ENCODE data around the gene ATPAF1. TPM values are rescaled to one million over a fixed set of nuclear protein-coding genes. Genes with fewer than 3 reads are reported as not detected.
"Not testable (repeated sequence)": the region's sequence is repeated elsewhere in the genome, so short reads cannot be mapped to it uniquely, and the experiment has no call there.

Gene ATPAF1
- total RNA-seq, 3 donors from 2014 or later: 42.3 to 68.8 (median 44.8) TPM

DNA sequence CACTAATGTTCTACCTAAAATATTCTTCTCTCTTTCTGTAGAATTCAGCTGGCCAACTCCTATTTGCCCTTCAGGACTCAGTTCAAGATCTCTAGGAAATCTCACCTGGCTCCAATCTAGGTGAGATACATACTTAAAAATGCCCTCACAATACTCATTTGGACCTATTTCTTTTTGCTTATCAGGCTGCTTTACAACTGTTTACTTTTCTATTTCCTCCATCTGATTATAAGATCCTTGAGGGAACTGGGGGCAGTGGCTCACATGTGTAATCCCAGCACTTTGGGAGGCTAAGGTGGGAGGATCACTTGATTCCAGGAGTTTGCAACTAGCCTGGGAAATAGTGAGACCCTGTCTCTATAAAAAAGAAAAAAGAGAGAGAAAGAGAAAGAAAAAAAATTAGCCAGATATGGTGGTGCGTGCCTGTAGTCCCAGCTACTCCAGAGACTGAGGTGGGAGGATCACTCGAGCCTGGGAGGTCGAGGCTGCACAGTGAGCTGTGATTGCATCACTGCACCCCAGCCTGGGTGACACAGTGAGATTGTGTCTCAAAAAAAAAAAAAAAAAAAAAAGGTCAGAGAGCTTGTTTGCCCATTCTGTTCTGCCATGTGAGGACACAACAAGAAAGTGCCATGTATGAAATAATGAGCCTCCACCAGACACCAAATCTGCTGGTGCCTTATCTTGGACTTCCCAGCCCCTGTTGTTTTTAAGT is 35.9 kb upstream of the ATPAF1 start:
- Histone ChIP-seq H3K9me3 (no peaks in the 10 kb centered on the region), H3K4me1 (peaks cover 0 to 6% of the 10 kb centered on the region in 2 donors), H3K4me3 (no peak overlapping the region), H3K36me3 (no peaks in the 10 kb centered on the region), H3K27me3 (no peaks in the 10 kb centered on the region), H3K27ac (no peak overlapping the region)
- DNase-seq (ENCODE audit: low spot score in 2 of 2): no peak
- intact Hi-C loops (cut with DNase I; ENCODE audit: low total_unique reads): no loop called here
- TF ChIP-seq POLR2A (IDR thresholded peaks at IDR 0.05) (no peak), POLR2AphosphoS5 (IDR thresholded peaks at IDR 0.05) (no peak)
- TF ChIP-seq, protein P1, sequence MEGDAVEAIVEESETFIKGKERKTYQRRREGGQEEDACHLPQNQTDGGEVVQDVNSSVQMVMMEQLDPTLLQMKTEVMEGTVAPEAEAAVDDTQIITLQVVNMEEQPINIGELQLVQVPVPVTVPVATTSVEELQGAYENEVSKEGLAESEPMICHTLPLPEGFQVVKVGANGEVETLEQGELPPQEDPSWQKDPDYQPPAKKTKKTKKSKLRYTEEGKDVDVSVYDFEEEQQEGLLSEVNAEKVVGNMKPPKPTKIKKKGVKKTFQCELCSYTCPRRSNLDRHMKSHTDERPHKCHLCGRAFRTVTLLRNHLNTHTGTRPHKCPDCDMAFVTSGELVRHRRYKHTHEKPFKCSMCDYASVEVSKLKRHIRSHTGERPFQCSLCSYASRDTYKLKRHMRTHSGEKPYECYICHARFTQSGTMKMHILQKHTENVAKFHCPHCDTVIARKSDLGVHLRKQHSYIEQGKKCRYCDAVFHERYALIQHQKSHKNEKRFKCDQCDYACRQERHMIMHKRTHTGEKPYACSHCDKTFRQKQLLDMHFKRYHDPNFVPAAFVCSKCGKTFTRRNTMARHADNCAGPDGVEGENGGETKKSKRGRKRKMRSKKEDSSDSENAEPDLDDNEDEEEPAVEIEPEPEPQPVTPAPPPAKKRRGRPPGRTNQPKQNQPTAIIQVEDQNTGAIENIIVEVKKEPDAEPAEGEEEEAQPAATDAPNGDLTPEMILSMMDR (IDR thresholded peaks at IDR 0.05): no peak

DNA sequence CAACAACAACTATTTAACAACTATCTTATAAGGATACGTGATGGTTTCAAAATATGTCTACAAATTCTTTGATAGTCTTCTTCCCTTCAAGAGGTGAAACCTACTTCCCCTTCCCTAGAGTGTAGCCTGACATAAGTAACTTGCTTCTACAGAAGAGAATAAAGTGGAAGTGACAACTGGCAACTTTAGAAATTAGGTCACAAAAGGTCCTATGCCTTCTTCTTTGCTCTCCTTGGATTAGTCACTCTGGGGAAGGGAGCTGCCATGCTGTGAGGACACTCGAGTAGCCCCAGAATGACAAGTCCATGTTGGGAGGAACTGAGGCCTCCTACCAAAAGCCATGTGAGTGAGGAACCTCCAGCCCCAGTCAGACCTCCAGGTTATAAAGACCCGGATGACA is 31.5 kb upstream of the ATPAF1 start:
- no peaks in the 10 kb centered on the region for H3K36me3 ChIP-seq
- no peaks in the 10 kb centered on the region for H3K27me3 ChIP-seq
- H3K9me3 ChIP-seq: no peaks in the 10 kb centered on the region
- DNase-seq (ENCODE audit: low spot score in 2 of 2): no peak
- intact Hi-C loops (cut with DNase I; ENCODE audit: low total_unique reads): no loop called here
- no peak overlapping the region for H3K4me3 ChIP-seq
- H3K4me1 ChIP-seq: peaks cover 0 to 6% of the 10 kb centered on the region in 2 donors
- no peak for TF ChIP-seq POLR2AphosphoS5 (IDR thresholded peaks at IDR 0.05)
- TF ChIP-seq, protein P1 (IDR thresholded peaks at IDR 0.05): no peak
- no peak overlapping the region for H3K27ac ChIP-seq

DNA sequence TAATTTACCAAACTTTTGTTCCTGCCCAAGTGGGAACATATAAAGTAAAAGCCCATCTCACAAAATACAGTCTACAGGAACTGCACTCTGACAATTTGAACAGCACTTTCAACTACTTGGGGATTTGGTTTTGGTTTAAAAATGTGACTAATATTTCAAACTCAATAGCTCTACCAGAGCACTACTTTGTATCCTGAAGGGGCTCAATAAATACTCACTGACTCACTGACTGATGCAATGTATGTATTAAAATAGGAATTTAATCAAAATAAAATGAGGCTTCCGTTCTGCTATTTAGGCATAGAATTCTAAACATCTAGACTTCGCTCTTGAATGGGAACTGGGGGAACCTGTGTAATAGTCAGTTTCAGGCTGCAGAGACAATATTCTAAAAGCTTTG is 28.9 kb upstream of the ATPAF1 start:
- H3K4me1 ChIP-seq: no peaks in the 10 kb centered on the region
- intact Hi-C loops (cut with DNase I; ENCODE audit: low total_unique reads): no loop called here
- DNase-seq (ENCODE audit: low spot score in 2 of 2): no peak
- H3K27me3 ChIP-seq: no peaks in the 10 kb centered on the region
- TF ChIP-seq, protein P1 (IDR thresholded peaks at IDR 0.05): no peak
- no peak for TF ChIP-seq POLR2A (IDR thresholded peaks at IDR 0.05)
- TF ChIP-seq POLR2AphosphoS5 (IDR thresholded peaks at IDR 0.05): no peak
- H3K36me3 ChIP-seq: no peaks in the 10 kb centered on the region
- H3K9me3 ChIP-seq: no peaks in the 10 kb centered on the region
- no peak overlapping the region for H3K27ac ChIP-seq
- no peak overlapping the region for H3K4me3 ChIP-seq

DNA sequence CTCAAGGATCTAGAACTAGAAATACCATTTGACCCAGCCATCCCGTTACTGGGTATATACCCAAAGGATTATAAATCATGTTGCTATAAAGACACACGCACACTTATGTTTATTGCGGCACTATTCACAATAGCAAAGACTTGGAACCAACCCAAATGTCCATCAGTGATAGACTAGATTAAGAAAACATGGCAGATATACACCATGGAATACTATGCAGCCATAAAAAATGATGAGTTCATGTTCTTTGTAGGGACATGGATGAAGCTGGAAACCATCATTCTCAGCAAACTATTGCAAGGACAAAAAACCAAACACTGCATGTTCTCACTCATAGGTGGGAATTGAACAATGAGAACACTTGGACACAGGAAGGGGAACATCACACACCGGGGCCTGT is 26.5 kb upstream of the ATPAF1 start:
- H3K27me3 ChIP-seq; H3K4me3 ChIP-seq; H3K4me1 ChIP-seq; H3K27ac ChIP-seq; intact Hi-C loops (cut with DNase I; ENCODE audit: low total_unique reads); H3K9me3 ChIP-seq; DNase-seq (ENCODE audit: low spot score in 2 of 2): not testable (repeated sequence)
- peaks cover 12% of the 10 kb centered on the region for H3K36me3 ChIP-seq

DNA sequence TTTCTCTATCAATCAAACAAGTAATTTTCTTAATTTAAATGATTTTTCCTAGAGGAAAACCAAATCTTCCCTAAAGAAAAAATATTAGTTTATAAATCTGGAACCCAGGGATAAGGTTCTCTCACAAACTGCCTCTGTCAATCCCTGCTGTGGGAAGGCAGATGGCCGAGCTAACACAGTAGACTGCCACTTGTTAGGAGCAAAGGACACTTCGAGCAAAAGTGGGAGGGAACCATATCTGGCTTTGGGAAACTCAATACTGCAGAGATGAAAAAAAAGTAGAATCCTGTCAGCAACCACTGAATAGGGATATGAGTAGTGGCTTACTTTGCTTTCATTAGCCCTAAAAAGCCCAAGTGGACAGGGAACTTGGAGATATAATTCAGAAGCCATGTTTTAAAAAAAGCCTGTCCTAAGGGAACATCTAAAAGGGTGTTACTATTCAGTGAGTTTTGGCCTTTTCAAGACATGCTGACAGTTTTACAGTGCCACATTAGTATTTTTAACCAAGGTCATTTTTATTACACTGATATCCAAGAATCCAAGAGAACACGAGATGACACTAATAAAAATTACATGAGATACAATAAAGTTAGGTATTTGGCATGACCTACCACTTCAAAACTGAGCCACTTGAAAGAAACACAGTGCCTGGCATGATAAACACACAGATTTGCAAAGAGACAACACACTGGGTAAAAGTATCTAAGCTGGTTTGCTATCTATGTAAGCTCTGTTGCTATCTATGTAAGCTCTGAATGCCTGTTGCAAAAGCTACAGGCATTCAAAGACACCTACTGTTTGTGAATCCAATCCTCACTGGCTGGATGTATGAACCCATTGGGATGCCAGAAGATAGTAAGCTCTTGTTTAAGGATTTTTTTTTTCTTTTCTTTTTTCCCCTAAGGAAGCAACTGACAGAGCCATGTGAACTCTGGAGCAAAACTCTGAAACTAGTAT is 24.9 kb upstream of the ATPAF1 start:
- Histone ChIP-seq H3K36me3 (peaks cover 12% of the 10 kb centered on the region), H3K9me3 (no peaks in the 10 kb centered on the region), H3K4me1 (no peaks in the 10 kb centered on the region), H3K27ac (no peak overlapping the region), H3K27me3 (no peaks in the 10 kb centered on the region), H3K4me3 (no peak overlapping the region)
- intact Hi-C loops (cut with DNase I; ENCODE audit: low total_unique reads): no loop called here
- DNase-seq (ENCODE audit: low spot score in 2 of 2): no peak
- TF ChIP-seq, protein P1 (IDR thresholded peaks at IDR 0.05): no peak
- TF ChIP-seq POLR2A (IDR thresholded peaks at IDR 0.05) (no peak), POLR2AphosphoS5 (IDR thresholded peaks at IDR 0.05) (no peak)
